Ectodermal cell (in vitro differentiated cells): Measurements from ENCODE around the gene QRICH1.

Experiments
- H3K27ac ChIP-seq: 2 replicates; pipeline ENCODE4 v1.7.0; 2013; ENCODE audit warnings: mild to moderate bottlenecking, low read depth, low read length; ENCODE audit not compliant: insufficient read depth, poor library complexity, severe bottlenecking
- H3K27me3 ChIP-seq: 2 replicates; pipeline ENCODE4 v1.7.0; 2013; ENCODE audit warnings: mild to moderate bottlenecking, low read length; ENCODE audit not compliant: insufficient read depth, control insufficient read depth, poor library complexity, severe bottlenecking
- H3K36me3 ChIP-seq: one replicate; pipeline ENCODE4 v1.7.0; 2013; ENCODE audit warnings: low read length; ENCODE audit not compliant: control insufficient read depth, insufficient read depth
- H3K4me1 ChIP-seq: one replicate; pipeline ENCODE4 v1.7.0; 2013; ENCODE audit warnings: low read length; ENCODE audit not compliant: control insufficient read depth, insufficient read depth
- H3K4me3 ChIP-seq: 2 replicates; pipeline ENCODE4 v1.7.0; 2013; ENCODE audit warnings: low read depth, low read length, control low read depth; ENCODE audit not compliant: insufficient read depth
- H3K9me3 ChIP-seq: 2 replicates; pipeline ENCODE4 v1.7.0; 2013; ENCODE audit warnings: mild to moderate bottlenecking, low read length, moderate library complexity; ENCODE audit not compliant: control insufficient read depth
- WGBS, 2 experiments: methylation state at CpG; one replicate each; pipeline ENCODE4 v1.1.7; 2013; ENCODE audit warnings: missing lambda C conversion rate in 2 of 2; 5-methylcytosine and 5-hydroxymethylcytosine counted together

Gene QRICH1

DNA sequence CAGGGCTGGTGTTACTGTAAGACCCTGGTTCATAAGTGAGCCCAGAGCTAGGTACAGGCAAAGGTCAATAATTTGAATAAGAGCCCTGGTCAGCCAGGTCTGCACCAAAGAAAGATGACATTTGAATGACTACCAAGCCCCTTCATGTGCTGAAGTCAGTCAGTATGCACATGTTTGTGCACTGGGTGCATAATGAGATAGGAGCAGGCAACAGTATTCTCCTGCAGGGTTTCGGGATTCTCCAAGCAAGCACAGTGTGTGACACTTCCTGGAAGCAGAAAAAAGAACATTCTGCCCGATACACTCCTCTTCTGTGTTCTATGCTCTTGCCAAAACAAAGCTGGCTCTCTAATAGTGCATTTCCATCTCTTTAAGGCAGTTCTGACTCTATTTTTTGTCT lies 59.2 kb downstream of the QRICH1 start:
- H3K9me3 ChIP-seq = no peaks in the 10 kb centered on the region
- no peak overlapping the region for H3K27ac ChIP-seq
- no peak overlapping the region for H3K4me3 ChIP-seq
- 92 to 96% methylated on average over 2 of the region's 2 CpGs for WGBS, 2 experiments
- H3K4me1 ChIP-seq = no peaks in the 10 kb centered on the region
- H3K36me3 ChIP-seq = peaks cover 35% of the 10 kb centered on the region
- no peaks in the 10 kb centered on the region for H3K27me3 ChIP-seq

DNA sequence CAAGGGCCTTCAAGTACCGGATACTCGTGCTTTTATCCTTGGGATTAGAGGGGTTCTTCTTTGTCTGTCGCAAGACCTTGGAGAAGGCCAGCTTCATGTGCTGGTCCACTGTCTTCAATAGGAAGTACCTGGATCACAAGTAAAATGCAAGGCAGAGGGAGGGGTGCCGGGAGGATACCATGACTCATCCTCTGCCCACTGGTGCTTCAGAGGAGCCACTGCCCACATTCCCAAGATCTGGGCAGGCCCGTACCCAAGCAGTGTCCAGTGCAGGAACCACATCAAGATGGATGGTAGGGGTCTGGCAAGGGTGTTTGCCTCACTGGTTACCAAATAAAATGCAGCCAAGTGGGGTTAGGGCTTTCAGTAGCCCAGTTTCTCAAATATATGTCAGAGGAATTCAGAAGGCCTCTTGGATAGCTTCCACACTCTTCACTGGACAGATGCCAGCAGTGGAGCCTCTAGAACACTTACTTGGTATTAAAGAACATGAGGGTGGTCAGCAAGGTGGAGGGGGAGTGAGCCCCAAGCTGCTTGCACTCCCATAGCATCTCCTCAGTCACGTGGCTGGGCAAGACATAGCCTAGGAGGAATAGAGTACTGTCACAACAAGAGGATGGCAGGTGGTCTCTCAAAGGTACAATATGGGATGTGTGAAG lies 61.1 kb downstream of the QRICH1 start:
- H3K4me1 ChIP-seq = peaks cover 9% of the 10 kb centered on the region
- H3K4me3 ChIP-seq = no peak overlapping the region
- H3K9me3 ChIP-seq = no peaks in the 10 kb centered on the region
- no peaks in the 10 kb centered on the region for H3K27me3 ChIP-seq
- 97 to 99% methylated on average over 6 of the region's 6 CpGs for WGBS, 2 experiments
- H3K27ac ChIP-seq = no peak overlapping the region
- H3K36me3 ChIP-seq = peaks cover 35% of the 10 kb centered on the region

DNA sequence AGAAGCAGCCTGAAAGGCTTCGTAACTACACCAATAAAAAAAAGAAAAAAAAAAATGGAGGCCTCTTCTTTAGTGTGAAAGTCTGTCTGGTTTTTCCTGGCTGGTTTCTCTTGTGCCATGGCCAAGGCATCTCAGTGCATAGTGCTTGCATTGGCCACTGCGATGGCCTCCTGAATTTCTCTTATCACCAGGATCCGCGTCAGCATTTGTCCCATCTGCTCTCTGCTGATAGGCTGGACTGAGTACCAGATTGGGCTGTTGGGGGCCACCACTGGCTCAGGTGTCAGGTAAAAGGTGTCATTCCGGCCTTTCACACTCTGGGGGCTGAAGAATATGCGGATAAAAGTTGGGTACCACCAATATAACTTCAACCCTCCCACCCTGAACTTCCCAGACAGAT lies 63.5 kb downstream of the QRICH1 start:
- Histone ChIP-seq H3K36me3 (peaks cover 49% of the 10 kb centered on the region), H3K4me3 (no peak overlapping the region), H3K27ac (no peak overlapping the region), H3K27me3 (no peaks in the 10 kb centered on the region), H3K9me3 (no peaks in the 10 kb centered on the region), H3K4me1 (peaks cover 9% of the 10 kb centered on the region)
- WGBS, 2 experiments = 93 to 98% methylated on average over 6 of the region's 6 CpGs

- 14 to 33% methylated on average over 6 to 7 of the region's 7 CpGs for WGBS, 2 experiments
- Histone ChIP-seq H3K27ac (peak overlapping the region; percentile 36), H3K36me3 (peaks cover 56% of the 10 kb centered on the region), H3K27me3 (no peaks in the 10 kb centered on the region), H3K4me1 (peaks cover 9% of the 10 kb centered on the region), H3K4me3 (no peak overlapping the region), H3K9me3 (no peaks in the 10 kb centered on the region)
Measured at GRCh38 chr3:49029563-49029884, 64.3 kb downstream of the QRICH1 start.

GRCh38 chr3:49028673-49029562 lies 65.0 kb downstream of the QRICH1 start, which contains the start of gene IMPDH2:
Gene IMPDH2 (minus strand): TSS chr3:49029398. CDS start chr3:49029350, 48 bp downstream.
- peaks cover 62% of the 10 kb centered on the region for H3K36me3 ChIP-seq
- WGBS, 2 experiments = 17 to 18% methylated on average over 55 of the region's 55 CpGs

DNA sequence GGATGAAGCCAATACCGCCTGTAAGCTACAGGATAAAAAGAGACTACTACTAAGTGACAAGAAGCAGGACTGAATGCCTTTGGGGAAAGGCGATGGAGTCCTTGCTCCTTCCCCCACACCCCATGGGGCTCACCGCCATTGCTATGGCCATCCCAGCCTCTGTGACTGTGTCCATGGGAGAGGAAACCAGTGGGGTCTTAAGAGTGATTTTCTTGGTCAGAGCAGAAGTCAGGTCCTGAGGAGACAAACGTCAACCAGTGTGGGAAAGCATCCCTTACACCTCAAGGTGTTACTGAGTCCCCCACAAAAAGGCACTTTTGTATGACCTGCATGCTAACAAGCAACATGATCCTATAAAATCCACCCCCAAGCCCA lies 65.6 kb downstream of the QRICH1 start:
- no peaks in the 10 kb centered on the region for H3K9me3 ChIP-seq
- H3K27me3 ChIP-seq = no peaks in the 10 kb centered on the region
- peaks cover 62% of the 10 kb centered on the region for H3K36me3 ChIP-seq
- peak overlapping the region; percentile 70 for H3K4me3 ChIP-seq
- no peak overlapping the region for H3K27ac ChIP-seq
- 80 to 94% methylated on average over 4 of the region's 4 CpGs for WGBS, 2 experiments
- H3K4me1 ChIP-seq = peaks cover 11% of the 10 kb centered on the region

More at GRCh38 chr3:49028673-49029562, 65.0 kb downstream of the QRICH1 start, which contains the start of gene IMPDH2:
- Histone ChIP-seq H3K4me3 (peak within 1 kb of the TSS; percentile 70), H3K27ac (peak within 1 kb of the TSS; percentile 52), H3K27me3 (no peaks in the 10 kb centered on the region), H3K4me1 (peaks cover 9% of the 10 kb centered on the region), H3K9me3 (no peaks in the 10 kb centered on the region)

DNA sequence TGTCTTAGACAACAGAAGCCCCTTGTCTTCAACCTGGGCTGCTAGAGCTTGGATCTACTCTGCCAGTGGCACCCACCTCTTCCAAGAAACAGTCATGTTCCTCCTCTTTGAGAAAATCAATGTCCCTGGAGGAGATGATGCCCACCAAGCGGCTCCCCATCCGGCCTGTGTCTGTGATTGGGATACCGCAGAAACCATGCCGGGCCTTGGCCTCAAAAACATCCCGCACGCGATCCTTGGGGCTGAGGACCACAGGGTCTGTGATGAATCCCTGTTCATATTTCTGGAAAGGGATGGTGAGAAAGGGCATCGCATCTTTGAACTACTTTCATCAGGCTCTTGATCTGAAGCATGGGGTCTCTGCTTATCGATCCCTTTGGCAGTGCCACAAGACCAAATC lies 66.2 kb downstream of the QRICH1 start:
- H3K27ac ChIP-seq = no peak overlapping the region
- 95% methylated on average over 9 of the region's 9 CpGs for WGBS, 2 experiments
- no peak overlapping the region for H3K4me3 ChIP-seq
- peaks cover 18% of the 10 kb centered on the region for H3K4me1 ChIP-seq
- H3K9me3 ChIP-seq = no peaks in the 10 kb centered on the region
- no peaks in the 10 kb centered on the region for H3K27me3 ChIP-seq
- peaks cover 55% of the 10 kb centered on the region for H3K36me3 ChIP-seq

DNA sequence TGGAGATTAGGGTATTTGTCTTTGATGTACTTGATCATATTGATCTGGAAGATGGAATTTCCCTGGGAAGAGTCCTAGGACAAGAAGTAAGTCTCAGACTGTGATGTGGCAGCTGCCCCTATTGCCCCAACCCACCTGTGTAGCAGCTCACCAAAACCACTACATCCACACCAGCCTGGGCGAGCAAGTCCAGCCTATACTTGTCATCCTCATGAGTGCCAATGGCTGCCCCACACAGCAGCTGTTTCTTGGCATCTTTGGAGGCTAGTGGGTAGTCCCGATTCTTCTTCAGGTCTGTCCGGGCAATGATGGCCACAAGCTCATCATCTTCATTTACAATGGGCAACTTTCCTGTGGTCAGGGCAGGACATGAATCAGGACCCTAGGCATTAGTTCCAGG lies 67.3 kb downstream of the QRICH1 start:
- no peaks in the 10 kb centered on the region for H3K9me3 ChIP-seq
- peaks cover 44% of the 10 kb centered on the region for H3K36me3 ChIP-seq
- H3K4me3 ChIP-seq = no peak overlapping the region
- 92 to 94% methylated on average over 3 of the region's 3 CpGs for WGBS, 2 experiments
- H3K27ac ChIP-seq = no peak overlapping the region
- H3K4me1 ChIP-seq = peaks cover 18% of the 10 kb centered on the region
- H3K27me3 ChIP-seq = no peaks in the 10 kb centered on the region

DNA sequence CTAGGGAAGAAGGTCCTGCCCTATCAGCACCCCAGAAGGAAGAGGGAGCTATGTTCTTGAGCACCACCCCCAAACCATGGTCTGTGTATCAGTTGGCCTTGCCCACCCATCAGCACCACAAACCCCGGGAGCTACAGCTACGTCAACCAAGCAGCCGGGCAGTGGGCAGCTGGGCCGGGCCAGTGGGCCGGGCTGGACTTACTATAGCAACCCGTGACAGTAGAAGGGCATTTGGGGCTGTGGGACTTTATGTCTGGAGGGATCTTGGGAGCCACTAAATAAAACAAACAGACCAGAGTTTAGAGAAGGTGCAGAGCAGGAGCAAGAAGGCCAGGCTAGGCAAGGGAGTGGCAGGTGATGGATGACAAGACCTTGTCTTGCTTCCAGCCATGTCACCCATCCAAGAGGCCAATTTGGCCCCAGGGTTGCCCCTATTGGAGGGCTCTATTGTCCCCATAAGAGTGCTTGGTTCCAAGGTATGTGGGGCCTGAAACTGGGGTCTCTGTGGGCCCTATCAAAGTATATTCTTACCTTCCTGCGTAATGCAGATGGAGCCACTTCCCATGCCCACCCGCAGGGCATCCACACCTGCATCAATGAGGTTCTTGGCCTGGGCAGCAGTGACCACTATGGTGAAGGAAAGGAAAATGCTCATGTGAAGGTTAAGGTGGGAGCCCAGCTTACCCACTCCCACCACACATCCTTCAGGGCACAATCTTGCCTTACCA lies 67.9 kb downstream of the QRICH1 start:
- Histone ChIP-seq H3K36me3 (peaks cover 39% of the 10 kb centered on the region), H3K9me3 (no peaks in the 10 kb centered on the region), H3K27me3 (no peaks in the 10 kb centered on the region), H3K27ac (no peak overlapping the region), H3K4me1 (peaks cover 18% of the 10 kb centered on the region), H3K4me3 (no peak overlapping the region)
- 97 to 99% methylated on average over 8 of the region's 8 CpGs for WGBS, 2 experiments
